Mucosa of stomach (tissue), 1 donor: ENCODE measurements around the gene CCDC91.
"Not testable (repeated sequence)": the region's sequence is repeated elsewhere in the genome, so short reads cannot be mapped to it uniquely, and the experiment has no call there.

Experiments
- H3K27me3 ChIP-seq: one replicate; pipeline ENCODE4 v1.7.0; 2013; ENCODE audit warnings: mild to moderate bottlenecking, low read length; ENCODE audit not compliant: control insufficient read depth, insufficient read depth
- H3K36me3 ChIP-seq: one replicate; pipeline ENCODE4 v1.7.0; 2013; ENCODE audit warnings: low read length; ENCODE audit not compliant: control insufficient read depth, insufficient read depth
- H3K4me1 ChIP-seq: one replicate; pipeline ENCODE4 v1.7.0; 2013; ENCODE audit warnings: mild to moderate bottlenecking, low read length; ENCODE audit not compliant: control insufficient read depth, insufficient read depth
- H3K4me3 ChIP-seq: one replicate; pipeline ENCODE4 v1.7.0; 2013; ENCODE audit warnings: low read length
- H3K9ac ChIP-seq: one replicate; pipeline ENCODE4 v1.7.0; 2013; ENCODE audit warnings: mild to moderate bottlenecking, low read length, moderate library complexity
- H3K9me3 ChIP-seq: one replicate; pipeline ENCODE4 v1.7.0; 2013; ENCODE audit warnings: mild to moderate bottlenecking, low read length, moderate library complexity; ENCODE audit not compliant: control insufficient read depth
- donor health status: Pancreatic carcinoma.

Gene CCDC91

DNA sequence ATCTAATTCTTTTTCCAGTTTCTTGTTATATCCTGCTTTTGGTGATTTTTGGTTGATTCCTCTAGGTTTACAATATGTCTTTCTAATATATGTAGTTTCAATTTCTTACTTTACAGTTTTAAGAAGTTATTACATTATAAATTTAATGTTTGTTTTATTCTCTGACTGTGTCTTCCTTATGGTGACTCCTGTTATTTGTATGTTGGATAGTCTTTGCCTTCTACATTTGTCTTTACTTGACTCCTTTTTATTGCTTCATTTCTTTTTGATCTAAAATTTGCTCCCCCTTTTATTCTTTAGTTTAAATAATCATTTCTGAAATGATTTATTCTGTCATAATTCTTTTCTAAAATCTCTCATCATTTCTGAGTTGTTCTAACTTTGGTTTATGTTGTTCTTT lies 125.8 kb downstream of the CCDC91 start:
- Histone ChIP-seq H3K27me3 (no peaks in the 10 kb centered on the region), H3K9me3 (no peaks in the 10 kb centered on the region), H3K9ac (no peak overlapping the region), H3K4me3 (no peak overlapping the region), H3K4me1 (peaks cover 6% of the 10 kb centered on the region), H3K36me3 (no peaks in the 10 kb centered on the region)

DNA sequence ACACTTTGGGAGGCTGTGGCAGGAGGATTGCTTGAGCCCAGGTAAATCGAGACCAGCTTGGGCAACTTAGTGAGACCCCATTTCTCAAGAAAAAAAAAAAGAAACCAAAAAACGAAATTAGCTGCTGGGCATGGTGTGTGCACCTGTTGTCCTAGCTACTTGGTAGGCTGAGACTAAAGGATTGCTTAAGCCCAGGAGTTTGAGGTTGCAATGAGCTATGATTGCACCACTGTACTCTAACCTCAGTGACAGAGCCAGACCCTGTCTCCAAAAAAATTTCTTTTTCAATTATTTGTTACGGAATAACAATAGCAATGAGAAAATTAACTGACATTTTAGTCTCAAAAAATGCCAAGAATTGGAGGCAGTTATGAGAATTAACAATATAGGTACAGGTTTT lies 128.0 kb downstream of the CCDC91 start:
- Histone ChIP-seq H3K9me3 (no peaks in the 10 kb centered on the region), H3K27me3 (no peaks in the 10 kb centered on the region), H3K4me3 (no peak overlapping the region), H3K9ac (no peak overlapping the region), H3K36me3 (no peaks in the 10 kb centered on the region), H3K4me1 (peaks cover 6% of the 10 kb centered on the region)

DNA sequence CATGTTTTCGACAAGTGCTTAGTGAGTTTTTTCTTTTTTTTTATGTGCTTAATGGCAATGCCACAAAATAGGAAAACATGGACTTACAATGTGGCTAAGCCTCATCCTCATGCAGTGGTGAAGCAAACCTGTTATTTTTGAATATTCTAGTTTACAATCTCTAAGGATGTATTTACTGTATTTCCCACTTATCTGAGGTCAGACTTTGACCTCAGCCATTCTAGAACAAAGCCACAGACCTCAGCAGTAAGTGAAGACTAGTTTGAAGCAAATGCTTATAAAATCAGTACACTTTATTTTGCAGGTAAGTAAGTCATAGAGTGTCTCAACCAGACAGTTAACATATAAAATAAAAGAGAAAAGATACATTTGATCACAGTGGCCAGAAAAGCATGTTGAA lies 130.1 kb downstream of the CCDC91 start:
- no peaks in the 10 kb centered on the region for H3K4me1 ChIP-seq
- H3K36me3 ChIP-seq = no peaks in the 10 kb centered on the region
- H3K9me3 ChIP-seq = no peaks in the 10 kb centered on the region
- H3K27me3 ChIP-seq = no peaks in the 10 kb centered on the region
- no peak overlapping the region for H3K4me3 ChIP-seq
- no peak overlapping the region for H3K9ac ChIP-seq

DNA sequence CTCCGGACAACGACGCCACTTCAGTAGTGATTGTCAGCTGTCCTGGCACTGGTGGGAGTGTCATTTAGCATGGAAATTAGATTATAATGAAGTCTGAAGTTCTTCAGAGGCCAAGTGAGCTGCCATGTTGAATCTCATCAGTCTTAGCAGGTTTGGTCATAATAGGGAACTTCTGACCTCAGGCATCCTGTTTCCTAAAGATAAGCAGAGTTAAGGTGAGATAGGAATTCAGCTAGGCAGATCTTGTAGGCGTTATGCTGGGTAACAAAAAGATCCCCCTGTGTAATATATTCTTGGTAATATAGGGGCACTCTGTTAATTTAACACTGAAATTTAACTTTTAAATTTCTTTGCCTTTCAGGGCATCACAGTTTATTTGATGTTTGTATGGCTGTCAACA lies 137.5 kb downstream of the CCDC91 start:
- Histone ChIP-seq H3K4me3 (no peak overlapping the region), H3K36me3 (no peaks in the 10 kb centered on the region), H3K4me1 (no peaks in the 10 kb centered on the region), H3K9ac (no peak overlapping the region), H3K9me3 (no peaks in the 10 kb centered on the region), H3K27me3 (no peaks in the 10 kb centered on the region)

DNA sequence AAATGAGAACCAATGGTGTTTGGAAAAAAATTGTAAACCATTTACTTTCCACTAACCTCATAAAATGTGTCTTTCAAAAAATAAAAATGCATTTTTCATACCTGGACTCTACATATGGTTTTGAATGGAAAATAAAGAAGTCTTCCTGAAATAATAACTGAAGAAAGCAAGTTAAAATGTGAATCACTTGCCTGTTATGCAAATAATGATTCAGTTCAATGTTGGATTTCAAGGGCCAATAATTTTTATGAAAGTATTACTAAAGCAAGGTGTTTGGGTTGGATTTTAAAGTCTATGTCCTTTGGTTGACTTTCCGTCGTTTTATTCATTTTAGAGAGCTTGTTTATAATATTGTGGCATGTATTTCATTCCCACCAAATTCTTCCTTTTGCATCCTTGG lies 138.7 kb downstream of the CCDC91 start:
- Histone ChIP-seq H3K9me3 (no peaks in the 10 kb centered on the region), H3K36me3 (no peaks in the 10 kb centered on the region), H3K4me3 (no peak overlapping the region), H3K4me1 (no peaks in the 10 kb centered on the region), H3K9ac (no peak overlapping the region), H3K27me3 (no peaks in the 10 kb centered on the region)

DNA sequence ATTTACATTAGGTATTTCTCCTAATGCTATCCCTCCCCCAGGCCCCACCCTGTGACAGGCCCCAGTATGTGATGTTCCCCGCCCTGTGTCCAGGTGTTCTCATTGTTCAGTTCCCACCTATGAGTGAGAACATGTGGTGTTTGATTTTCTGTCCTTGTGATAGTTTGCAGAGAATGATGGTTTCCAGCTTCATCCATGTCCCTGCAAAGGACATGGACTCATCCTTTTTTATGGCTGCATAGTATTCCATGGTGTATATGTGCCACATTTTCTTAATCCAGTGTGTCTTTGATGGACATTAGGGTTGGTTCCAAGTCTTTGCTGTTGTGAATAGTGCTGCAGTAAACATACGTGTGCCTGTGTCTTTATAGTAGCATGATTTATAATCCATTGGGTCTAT lies 139.5 kb downstream of the CCDC91 start:
- H3K4me3 ChIP-seq, H3K9ac ChIP-seq, H3K27me3 ChIP-seq, H3K4me1 ChIP-seq, H3K36me3 ChIP-seq, H3K9me3 ChIP-seq: not testable (repeated sequence)

DNA sequence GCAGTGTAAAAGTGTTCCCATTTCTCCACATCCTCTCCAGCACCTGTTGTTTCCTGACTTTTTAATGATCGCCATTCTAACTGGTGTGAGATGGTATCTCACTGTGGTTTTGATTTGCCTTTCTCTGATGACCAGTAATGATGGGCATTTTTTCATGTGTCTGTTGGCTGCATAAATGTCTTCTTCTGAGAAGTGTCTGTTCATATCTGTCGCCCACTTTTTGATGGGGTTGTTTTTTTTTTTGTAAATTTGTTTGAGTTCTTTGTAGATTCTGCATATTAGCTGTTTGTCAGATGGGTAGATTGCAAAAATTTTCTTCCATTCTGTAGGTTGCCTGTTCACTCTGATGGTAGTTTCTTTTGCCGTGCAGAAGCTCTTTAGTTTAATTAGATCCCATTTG lies 140.0 kb downstream of the CCDC91 start:
- not testable (repeated sequence) for H3K4me1 ChIP-seq, H3K36me3 ChIP-seq, H3K27me3 ChIP-seq, H3K9ac ChIP-seq, H3K4me3 ChIP-seq, H3K9me3 ChIP-seq

DNA sequence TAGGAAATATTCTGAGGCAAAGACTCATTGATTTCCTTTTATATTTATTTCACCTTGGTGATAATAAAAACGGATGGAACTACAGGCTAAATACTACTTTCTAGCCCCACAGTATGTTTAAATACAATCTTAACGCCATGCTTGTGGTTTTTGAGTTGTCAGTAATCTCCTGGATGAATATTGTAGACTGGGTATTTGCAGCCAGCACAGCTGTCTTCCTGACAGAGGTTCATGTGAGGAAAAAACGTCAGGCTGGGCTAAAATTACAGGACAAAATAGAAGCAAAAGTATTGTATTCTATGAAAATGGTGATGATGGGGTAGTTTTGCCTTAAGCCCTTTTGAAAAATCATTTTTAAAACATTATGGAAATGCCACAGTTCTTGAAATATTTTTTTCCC lies 140.9 kb downstream of the CCDC91 start:
- Histone ChIP-seq H3K4me3 (no peak overlapping the region), H3K27me3 (no peaks in the 10 kb centered on the region), H3K9ac (no peak overlapping the region), H3K4me1 (no peaks in the 10 kb centered on the region), H3K36me3 (no peaks in the 10 kb centered on the region), H3K9me3 (no peaks in the 10 kb centered on the region)

DNA sequence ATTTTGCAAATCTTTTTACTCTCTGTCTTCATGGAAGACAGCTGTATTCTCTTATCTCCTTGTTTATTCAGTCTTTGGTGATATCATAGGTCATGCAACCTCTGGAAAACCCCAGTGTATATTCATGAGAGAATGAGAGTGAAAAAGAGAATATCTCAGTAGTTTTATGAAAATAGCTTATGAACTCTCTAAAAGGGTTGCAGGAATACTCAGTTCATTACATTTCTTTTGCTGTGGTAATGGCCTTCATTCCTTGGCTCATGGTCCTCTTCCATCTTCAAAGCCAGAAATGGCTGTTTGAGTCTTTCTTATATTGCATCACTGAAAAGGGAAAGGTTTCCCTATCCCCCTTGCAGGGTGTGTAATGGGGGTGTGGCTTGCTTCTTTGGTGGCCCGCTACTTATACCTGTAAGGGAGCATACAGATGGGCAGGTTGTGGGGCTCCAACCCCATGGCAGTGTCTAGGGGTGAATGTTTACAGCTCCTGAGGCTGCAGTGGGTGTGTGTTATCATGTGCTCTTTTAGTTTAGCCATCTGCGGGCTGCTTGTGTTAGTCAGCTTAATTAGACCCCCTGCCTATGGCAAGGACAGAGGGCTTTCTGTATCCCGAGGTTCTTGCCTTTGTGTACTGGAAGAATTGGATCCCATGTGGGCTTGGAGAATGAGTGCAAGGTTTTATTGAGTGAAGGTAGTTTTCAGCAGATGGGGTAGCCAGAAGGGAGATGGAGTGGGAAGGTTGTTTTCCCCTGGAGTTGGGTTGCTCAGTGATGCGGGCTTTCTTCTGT lies 150.2 kb downstream of the CCDC91 start:
- H3K4me1 ChIP-seq = no peaks in the 10 kb centered on the region
- no peaks in the 10 kb centered on the region for H3K27me3 ChIP-seq
- no peak overlapping the region for H3K9ac ChIP-seq
- no peaks in the 10 kb centered on the region for H3K36me3 ChIP-seq
- no peaks in the 10 kb centered on the region for H3K9me3 ChIP-seq
- H3K4me3 ChIP-seq = no peak overlapping the region

DNA sequence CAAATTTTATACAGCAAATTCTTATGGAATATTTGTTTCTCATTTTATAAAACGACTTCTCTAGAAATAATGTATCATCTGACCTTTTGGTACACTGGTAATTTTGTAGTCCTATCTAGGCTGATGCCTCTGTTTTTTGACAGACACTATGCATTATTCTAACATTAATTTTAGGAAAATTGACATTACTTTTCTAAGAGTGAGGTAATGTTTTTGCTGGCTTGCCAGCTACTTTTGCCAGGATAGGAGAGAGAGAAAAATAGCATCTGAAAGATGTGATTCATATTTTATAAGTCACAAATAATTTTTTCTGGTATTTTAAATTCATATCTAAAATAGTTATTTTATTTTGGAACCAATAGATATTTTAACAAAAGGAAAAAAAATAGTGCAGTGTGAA lies 153.5 kb downstream of the CCDC91 start:
- H3K36me3 ChIP-seq = no peaks in the 10 kb centered on the region
- no peak overlapping the region for H3K9ac ChIP-seq
- no peaks in the 10 kb centered on the region for H3K4me1 ChIP-seq
- H3K27me3 ChIP-seq = no peaks in the 10 kb centered on the region
- H3K4me3 ChIP-seq = no peak overlapping the region
- H3K9me3 ChIP-seq = no peaks in the 10 kb centered on the region

DNA sequence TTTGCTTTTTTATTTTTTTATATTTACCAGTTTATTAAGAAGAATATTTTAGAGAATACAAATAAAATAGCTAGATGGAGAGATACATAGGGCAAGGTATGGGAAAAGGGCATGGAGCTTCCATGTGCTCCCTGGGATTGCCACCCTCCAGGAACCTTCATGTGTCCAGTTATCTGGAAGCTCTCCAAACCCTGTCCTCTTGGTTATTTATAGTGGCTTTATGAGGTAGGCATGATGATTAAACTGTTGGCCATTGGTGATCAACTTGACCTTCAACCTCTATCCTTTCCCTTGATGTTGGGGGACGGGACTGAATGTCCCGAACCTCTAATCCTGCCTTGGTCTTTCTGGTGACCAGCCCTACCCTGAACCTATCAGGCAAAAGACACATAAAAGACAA lies 156.3 kb downstream of the CCDC91 start:
- Histone ChIP-seq H3K9ac (no peak overlapping the region), H3K9me3 (no peaks in the 10 kb centered on the region), H3K4me3 (no peak overlapping the region), H3K4me1 (no peaks in the 10 kb centered on the region), H3K36me3 (no peaks in the 10 kb centered on the region), H3K27me3 (no peaks in the 10 kb centered on the region)

DNA sequence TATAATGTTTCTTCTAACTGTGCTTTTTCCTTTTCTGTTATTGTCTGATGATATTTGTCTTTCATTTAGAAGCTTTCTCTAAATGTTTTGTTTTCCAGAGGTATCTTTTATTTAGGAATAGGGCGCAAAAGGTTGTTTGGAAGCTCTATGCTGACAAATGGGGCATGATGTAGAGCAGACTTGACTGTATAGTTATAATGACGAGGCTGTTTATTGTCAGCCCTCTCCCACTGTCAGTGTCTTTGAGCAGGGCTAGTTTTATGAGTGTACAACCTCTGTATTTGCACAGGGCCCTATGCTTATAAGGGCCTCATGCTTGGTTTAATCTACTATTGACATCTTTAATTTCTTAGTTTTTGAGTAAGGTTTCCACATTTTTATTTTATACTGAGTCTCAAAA lies 158.9 kb downstream of the CCDC91 start:
- no peaks in the 10 kb centered on the region for H3K9me3 ChIP-seq
- no peak overlapping the region for H3K9ac ChIP-seq
- H3K4me1 ChIP-seq = no peaks in the 10 kb centered on the region
- no peaks in the 10 kb centered on the region for H3K36me3 ChIP-seq
- H3K27me3 ChIP-seq = no peaks in the 10 kb centered on the region
- no peak overlapping the region for H3K4me3 ChIP-seq

DNA sequence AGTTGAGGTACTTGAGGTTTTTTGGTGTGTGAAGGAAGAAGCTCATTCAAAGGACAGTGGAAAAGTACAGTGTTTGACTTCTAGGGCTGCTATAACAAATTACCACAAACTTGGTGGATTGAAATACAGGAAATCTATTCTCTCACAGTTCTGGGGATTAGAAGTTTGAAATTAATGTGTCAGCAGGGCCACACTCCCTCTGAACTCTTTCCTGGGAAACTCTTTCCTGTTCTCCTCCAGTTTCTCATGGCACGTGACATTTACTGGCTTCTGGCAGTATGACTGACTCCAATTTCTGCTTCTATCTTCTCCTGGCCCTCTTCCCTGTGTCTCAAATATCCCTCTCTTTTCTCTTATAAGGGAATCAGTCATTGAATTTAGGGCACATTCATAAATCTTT lies 160.2 kb downstream of the CCDC91 start:
- H3K4me3 ChIP-seq = no peak overlapping the region
- H3K9me3 ChIP-seq = no peaks in the 10 kb centered on the region
- H3K36me3 ChIP-seq = no peaks in the 10 kb centered on the region
- H3K4me1 ChIP-seq = no peaks in the 10 kb centered on the region
- H3K9ac ChIP-seq = no peak overlapping the region
- no peaks in the 10 kb centered on the region for H3K27me3 ChIP-seq
